GM19043 (cell line): ENCODE results near the gene FAM3C.
"Not testable (repeated sequence)": the region's sequence is repeated elsewhere in the genome, so short reads cannot be mapped to it uniquely, and the experiment has no call there.

ENCODE experiments used
- ATAC-seq: cut with Tn5 transposase; IDR thresholded peaks from one replicate; pipeline ENCODE4 v1.9.1; 2021; ENCODE audit warnings: low read depth; ENCODE audit not compliant: unreplicated experiment

Gene FAM3C

GRCh38 chr7:121395961-121396757 lies at the start of gene FAM3C:
TSS of gene FAM3C (minus strand) at chr7:121396308. CDS start at chr7:121382969, 13,339 bp downstream.
- ATAC-seq, result peak; percentile 71

DNA sequence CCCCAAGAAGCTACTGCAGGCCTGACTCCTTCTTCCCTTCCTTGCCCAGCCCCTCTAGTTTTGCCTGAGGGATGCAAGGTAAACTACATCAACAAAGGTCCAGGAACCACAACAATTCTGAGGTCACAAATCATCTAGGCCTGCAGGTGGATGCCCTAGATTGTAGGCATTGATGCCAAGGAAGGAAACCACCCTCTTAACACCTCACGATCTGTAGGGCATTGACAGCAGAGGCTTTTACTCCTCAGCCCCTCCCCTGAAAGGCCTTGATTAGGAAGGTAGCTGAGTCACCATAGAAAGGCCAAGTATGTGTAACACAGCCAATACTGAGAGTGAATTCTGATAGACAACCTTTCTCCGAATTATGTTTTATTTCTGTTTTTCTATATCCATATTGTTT lies 46.7 kb upstream of the FAM3C start:
- no peak for ATAC-seq

- ATAC-seq, result no peak
Observed at GRCh38 chr7:121440857-121441503, 44.9 kb upstream of the FAM3C start.

DNA sequence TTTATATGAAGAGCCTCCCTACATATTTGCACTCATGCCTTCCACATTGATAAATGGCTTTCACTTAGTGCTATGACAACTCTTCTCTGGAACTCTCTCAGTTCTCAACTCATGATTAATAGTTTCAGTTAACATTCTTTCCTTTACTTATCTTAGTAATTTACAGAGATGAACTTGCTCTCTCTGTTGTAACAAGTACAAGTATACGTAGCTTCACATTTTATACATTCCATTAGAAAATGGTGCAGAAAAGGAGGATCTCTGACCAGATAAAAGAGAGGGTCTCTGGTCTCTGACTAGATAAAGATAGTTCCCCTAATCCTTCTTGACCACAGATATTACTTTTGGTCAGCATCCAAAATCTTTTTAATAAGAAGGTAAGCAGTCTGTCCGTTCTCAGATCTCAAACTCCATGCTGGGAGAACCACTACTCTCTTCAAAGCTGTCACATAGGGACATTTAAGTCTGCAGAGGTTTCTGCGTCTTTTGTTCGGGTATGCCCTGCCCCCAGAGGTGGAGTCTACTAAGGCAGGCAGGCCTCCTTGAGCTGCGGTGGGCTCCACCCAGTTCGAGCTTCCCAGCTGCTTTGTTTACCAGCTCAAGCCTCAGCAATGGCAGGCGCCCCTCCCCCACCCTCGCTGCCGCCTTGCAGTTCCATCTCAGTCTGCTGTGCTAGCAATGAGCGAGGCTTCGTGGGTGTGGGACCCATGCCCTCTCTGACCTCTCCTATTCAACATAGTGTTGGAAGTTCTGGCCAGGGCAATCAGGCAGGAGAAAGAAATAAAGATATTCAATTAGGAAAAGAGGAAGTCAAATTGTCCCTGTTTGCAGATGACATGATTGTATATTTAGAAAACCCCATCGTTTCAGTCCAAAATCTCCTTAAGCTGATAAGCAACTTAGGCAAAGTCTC lies 42.2 kb upstream of the FAM3C start:
- ATAC-seq, result peak; percentile 37

DNA sequence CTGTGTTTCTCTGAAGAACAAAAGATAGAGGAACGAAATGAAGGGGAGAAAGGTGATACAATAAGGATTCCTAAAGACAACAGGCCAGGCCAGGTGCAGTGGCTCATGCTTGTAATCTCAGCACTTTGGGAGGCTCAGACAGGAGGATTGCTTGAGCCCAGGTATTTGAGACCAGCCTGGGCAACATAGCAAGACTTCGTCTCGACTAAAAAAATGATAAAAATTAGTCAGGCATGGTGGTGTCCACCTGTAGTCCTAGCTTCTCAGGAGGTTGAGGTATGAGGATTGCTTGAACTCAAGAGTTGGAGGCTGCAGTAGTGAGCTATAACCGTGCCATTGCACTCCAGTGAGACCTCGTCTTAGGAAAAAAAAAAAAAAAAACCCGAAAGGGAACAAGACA lies 41.4 kb upstream of the FAM3C start:
- ATAC-seq, result no peak

GRCh38 chr7:121436688-121437087 lies 40.6 kb upstream of the FAM3C start:
- no peak for ATAC-seq

GRCh38 chr7:121436136-121436535 lies 40.0 kb upstream of the FAM3C start:
- ATAC-seq, result no peak

DNA sequence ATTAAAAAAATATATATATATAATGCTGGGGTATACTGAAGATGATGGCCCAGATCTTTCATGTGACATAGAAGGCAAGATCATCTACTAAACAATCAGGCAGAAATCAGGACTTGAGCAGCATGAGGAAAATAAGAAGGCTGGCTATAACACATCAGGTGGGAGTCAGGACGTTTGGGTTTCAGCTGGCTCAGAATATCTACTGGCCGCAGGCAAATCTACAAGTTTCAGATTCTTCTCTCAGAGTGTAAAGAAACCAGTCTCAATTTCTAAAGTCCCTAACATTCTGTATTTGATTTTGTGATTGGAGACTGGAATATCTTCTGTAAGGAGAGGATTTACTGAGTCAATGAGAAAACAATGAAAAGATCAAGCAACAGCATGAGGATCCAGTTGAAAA lies 37.7 kb upstream of the FAM3C start:
- no peak for ATAC-seq

- ATAC-seq, result peak; percentile 65
Observed at GRCh38 chr7:121432486-121432885, 36.4 kb upstream of the FAM3C start.

DNA sequence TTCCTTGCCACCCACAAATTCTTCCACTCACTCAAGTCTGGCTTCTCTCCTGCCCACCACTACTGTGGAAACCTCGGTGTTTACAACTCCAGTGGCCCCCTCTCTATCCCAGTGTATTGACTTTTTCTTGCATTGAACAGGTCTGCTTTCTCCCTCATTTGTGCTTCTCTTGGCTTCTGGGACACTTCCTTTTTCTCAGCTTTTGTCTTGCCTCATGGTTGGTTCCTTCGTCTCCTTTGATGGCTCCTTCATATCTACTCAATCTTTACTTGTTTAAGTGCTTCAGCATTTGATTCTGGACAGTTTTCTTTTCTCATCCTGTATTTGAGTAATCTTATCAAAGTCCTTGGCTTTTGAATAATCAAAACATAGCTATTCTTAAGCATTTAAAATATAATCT lies 35.9 kb upstream of the FAM3C start:
- ATAC-seq, result no peak

- no peak for ATAC-seq
Observed at GRCh38 chr7:121431389-121431995, 35.4 kb upstream of the FAM3C start.

DNA sequence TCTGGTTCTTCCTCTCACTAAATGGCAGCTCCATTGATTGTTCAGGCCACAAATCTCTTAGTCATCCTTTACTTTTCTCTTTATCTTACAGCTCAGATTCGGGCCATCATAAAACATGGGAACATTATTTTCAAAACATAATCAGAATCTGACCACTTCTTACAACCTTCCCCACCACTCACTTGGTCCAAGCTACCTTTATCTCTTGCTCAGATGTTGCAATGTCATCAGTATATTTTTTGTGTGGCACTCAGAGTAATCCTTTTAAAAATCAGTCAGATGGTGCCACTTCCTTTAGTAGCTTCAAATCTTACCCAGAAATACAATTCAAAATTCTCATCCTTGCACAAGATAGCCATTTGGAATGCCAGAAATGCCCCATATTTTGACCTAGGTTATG lies 34.5 kb upstream of the FAM3C start:
- no peak for ATAC-seq

DNA sequence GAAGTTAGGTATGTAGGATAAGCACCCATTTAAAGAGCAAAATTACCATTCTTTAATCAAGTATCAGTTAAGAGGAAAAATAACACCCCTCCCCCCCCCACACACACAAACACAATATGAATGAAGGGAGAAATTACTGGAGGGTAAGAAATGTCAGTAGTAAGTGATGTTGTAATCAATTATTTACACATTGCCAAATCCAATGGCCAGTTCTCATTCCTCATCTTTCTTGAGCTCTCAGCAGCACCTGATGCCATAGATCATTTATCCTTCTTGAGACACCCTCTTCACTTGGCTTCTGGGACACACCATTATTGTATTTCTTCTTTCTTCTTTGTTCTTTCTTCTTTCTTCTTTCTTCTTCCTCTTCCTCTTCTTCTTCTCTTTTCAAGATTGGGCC lies 33.7 kb upstream of the FAM3C start:
- ATAC-seq, result no peak

DNA sequence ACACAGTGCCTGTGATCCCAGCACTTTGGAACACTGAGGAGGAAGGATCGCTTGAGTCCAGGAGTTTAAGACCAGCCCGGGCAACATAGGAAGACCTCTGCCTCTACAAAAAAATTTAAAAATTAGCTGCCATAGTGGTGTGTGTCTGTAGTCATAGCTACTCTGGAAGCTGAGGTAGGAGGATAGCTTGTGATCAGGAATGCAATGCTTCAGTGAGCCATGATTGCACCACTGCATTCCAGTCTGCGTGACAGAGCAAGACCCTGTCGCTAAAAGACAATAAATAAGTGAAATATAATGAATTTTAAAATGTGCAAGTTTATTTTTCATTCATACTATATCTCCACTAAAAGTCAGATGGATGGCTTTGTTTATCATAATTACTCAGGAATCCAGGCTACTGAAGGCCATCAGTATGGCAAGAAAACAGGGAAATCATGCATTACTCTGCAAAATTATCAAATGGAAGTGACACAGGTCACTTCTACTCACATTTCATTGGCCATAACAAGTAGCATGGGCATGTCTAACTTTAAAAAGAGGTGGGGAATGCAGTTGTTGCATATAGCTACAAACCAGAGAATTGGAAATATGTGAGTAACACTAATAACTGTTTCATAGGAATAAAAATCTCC lies 32.9 kb upstream of the FAM3C start:
- no peak for ATAC-seq

DNA sequence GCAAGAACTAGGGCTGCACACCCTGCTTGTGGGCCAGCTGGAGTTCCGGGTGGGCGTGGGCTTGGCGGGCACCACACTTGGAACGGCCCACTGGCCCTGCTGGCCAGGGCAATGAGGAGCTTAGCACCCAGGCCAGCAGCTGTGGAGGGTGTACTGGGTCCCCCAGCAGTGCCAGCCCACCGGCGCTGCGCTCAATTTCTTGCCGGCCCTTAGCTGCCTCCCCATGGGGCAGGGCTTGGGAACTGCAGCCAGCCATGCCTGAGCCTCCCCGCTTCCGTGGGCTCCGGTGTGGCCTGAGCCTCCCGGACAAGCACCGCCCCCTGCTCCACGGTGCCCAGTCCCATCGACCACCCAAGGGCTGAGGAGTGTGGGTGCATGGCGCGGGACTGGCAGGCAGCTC lies 25.6 kb upstream of the FAM3C start:
- not testable (repeated sequence) for ATAC-seq

DNA sequence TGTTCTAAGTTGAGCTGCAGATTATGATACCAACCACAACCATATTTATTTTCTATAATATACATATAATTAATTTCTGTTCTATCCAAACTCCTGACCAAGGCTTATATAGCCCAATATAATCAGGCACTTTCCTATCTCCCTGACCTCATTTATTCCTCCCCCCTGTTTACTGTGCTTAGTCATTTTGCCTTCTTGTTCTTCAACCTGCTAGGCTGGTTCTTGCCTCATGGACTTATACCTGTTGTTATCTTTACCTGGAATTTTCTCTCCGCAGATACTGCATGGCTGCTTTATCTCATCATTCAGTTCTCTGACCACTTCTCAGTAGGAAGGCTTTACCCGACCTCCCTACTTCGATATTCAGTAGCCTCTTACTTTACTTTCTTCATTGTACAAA lies 24.9 kb upstream of the FAM3C start:
- no peak for ATAC-seq

DNA sequence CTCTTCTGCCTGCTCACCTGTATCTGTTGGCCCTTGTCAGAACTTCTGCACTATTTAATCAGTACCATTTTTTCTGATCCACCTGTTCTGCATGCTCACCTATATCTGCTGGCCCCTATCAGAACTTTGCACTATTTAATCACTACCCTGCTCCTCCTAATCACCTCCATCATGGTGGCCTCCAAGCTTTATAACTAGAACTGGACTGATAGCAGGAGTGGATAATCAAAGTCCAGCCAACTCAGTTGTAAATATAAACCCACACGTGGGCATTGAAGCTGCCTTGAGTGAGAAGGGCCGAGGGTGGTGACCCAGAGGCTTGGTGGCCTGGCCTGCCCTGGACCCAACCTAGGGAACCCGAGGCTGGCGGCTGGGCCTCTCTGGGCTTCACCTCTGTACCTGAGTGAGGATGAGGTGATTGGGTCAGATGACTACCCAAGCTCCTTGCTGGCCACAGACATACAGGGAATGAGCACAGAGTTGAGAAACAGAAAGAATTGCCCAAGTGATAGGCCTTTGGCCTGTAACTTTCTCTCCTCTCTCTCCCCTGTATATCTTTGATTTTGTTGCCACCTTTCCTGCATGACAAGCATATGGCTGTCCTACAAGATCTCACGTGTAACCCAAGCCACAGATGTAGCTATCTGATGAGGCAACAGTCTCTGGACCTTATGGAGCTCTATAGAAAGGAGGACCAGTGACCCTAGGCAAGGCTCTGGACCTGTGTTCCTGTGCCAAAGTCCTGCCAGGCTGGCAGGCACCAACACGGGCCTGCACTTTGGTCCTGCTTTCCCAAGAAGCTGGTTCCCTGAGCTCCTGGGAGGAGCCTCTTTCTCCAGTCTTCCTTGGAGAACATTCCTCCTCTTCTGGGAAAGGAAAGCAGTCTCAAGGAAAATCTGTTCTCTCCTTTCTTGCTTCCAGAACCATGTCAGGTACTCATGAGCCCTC lies 23.4 kb upstream of the FAM3C start:
- no peak for ATAC-seq

GRCh38 chr7:121416533-121416932 lies 20.4 kb upstream of the FAM3C start:
- no peak for ATAC-seq

GRCh38 chr7:121414436-121414835 lies 18.3 kb upstream of the FAM3C start:
- ATAC-seq, result no peak
